Measurements from ENCODE around the gene HSPG2.

Gene HSPG2

GRCh38 chr1:21896652-21897532 lies 40.2 kb downstream of the HSPG2 start:
- H2AFZ ChIP-seq (ENCODE audit: low read length, unreplicated experiment), result no peak overlapping the region

DNA sequence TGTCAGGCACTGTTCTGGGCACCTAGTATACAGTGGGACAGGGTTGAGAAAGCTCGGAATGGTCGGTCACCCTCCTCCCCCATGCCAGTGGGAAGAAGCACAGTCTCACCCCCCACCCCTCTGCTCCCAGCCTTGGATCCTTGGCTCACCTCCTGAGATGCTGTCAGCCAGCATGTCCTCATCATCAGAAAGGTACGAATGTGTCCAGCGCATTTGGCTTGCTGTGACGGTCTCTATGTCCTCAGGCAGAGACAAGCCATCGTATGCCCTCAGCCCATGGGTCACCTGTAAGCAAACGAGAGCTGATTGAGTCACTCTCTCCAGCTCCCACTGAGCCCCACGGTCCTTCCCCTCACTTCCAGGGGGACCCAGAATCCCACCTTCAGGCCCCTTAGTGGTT lies 41.1 kb downstream of the HSPG2 start:
- peaks cover 10% of the 10 kb centered on the region; the same call in 1 of the 2 replicates for H3K36me3 ChIP-seq (ENCODE audit: insufficient read depth, low read length)
- H3K4me3 ChIP-seq (ENCODE audit: low read depth, low read length), result no peak overlapping the region
- peaks cover 28% of the 10 kb centered on the region for H3K79me2 ChIP-seq (ENCODE audit: control insufficient read depth, insufficient read depth, low read length, unreplicated experiment)
- H3K27ac ChIP-seq (ENCODE audit: low read depth, low read length), result no peak overlapping the region
- H3K27me3 ChIP-seq (ENCODE audit: insufficient read depth, low read length), result no peaks in the 10 kb centered on the region
- peaks cover 45% of the 10 kb centered on the region for H3K4me1 ChIP-seq (ENCODE audit: control insufficient read depth, insufficient read depth, low read length, unreplicated experiment)
- H2AFZ ChIP-seq (ENCODE audit: low read length, unreplicated experiment), result no peak overlapping the region

More at GRCh38 chr1:21896652-21897532, 40.2 kb downstream of the HSPG2 start:
- Histone ChIP-seq H3K36me3 (ENCODE audit: insufficient read depth, low read length) (peaks cover 10% of the 10 kb centered on the region; the same call in 1 of the 2 replicates), H3K79me2 (ENCODE audit: control insufficient read depth, insufficient read depth, low read length, unreplicated experiment) (peaks cover 36% of the 10 kb centered on the region), H3K27me3 (ENCODE audit: insufficient read depth, low read length) (no peaks in the 10 kb centered on the region), H3K4me1 (ENCODE audit: control insufficient read depth, insufficient read depth, low read length, unreplicated experiment) (peaks cover 54% of the 10 kb centered on the region), H3K27ac (ENCODE audit: low read depth, low read length) (peak overlapping the region; percentile 0; the same call in 1 of the 2 replicates), H3K4me3 (ENCODE audit: low read depth, low read length) (no peak overlapping the region)

DNA sequence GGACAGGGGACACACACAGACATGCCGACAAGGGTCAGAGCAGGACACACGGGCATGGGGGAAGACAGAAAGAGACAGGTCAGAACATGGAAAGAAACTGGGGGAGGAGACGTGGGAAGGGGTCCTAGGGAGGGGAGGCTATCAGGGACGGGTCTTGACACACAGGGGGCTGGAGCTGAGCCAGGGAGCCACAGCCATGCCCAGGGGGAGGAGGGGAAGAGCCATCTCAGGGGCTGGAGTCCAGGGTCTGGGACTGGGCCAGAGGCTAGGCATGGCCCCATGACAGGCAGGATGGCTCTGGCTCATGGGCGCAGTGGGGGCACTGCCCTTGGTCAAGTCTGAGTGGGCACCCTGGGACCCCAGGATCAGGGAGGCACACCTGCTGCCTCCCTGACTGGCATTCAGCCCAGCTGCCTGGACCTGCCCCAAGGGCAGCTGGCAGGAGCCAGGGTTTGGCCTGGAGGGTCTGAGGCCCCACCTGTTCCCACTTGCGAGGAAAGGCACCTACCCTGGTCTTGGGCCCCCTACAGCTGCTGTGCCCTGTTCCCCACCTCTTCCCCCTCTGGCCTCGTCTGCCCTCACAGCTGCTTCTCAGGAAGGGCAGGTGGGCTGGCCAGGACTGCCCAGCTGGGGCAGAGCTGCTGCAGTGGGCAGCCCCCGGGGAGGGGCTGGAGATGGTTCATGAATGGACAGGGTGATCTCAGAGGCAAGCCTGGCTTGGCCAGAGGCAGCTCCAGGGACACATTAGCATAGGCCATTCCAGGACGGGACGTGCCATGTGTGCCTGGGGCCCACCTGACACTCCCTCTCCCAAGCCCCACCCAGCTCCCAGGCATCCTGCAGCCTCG lies 42.9 kb downstream of the HSPG2 start:
- H3K27me3 ChIP-seq (ENCODE audit: insufficient read depth, low read length), result no peaks in the 10 kb centered on the region
- H3K36me3 ChIP-seq (ENCODE audit: insufficient read depth, low read length), result peaks cover 17% of the 10 kb centered on the region
- peaks cover 28% of the 10 kb centered on the region for H3K4me1 ChIP-seq (ENCODE audit: control insufficient read depth, insufficient read depth, low read length, unreplicated experiment)
- no peak overlapping the region for H2AFZ ChIP-seq (ENCODE audit: low read length, unreplicated experiment)
- H3K4me3 ChIP-seq (ENCODE audit: low read depth, low read length), result no peak overlapping the region
- no peak overlapping the region for H3K27ac ChIP-seq (ENCODE audit: low read depth, low read length)
- H3K79me2 ChIP-seq (ENCODE audit: control insufficient read depth, insufficient read depth, low read length, unreplicated experiment), result peaks cover 12% of the 10 kb centered on the region

GRCh38 chr1:21893046-21893805 lies 43.9 kb downstream of the HSPG2 start:
- peaks cover 19% of the 10 kb centered on the region for H3K36me3 ChIP-seq (ENCODE audit: insufficient read depth, low read length)
- H3K27me3 ChIP-seq (ENCODE audit: insufficient read depth, low read length), result no peaks in the 10 kb centered on the region
- H2AFZ ChIP-seq (ENCODE audit: low read length, unreplicated experiment), result no peak overlapping the region
- H3K4me3 ChIP-seq (ENCODE audit: low read depth, low read length), result no peak overlapping the region
- peaks cover 18% of the 10 kb centered on the region for H3K4me1 ChIP-seq (ENCODE audit: control insufficient read depth, insufficient read depth, low read length, unreplicated experiment)
- H3K27ac ChIP-seq (ENCODE audit: low read depth, low read length), result no peak overlapping the region
- peaks cover 6% of the 10 kb centered on the region for H3K79me2 ChIP-seq (ENCODE audit: control insufficient read depth, insufficient read depth, low read length, unreplicated experiment)

- Histone ChIP-seq H3K27ac (ENCODE audit: low read depth, low read length) (no peak overlapping the region), H3K79me2 (ENCODE audit: control insufficient read depth, insufficient read depth, low read length, unreplicated experiment) (no peaks in the 10 kb centered on the region), H3K4me1 (ENCODE audit: control insufficient read depth, insufficient read depth, low read length, unreplicated experiment) (peaks cover 5% of the 10 kb centered on the region), H3K27me3 (ENCODE audit: insufficient read depth, low read length) (no peaks in the 10 kb centered on the region), H3K36me3 (ENCODE audit: insufficient read depth, low read length) (peaks cover 15% of the 10 kb centered on the region), H3K4me3 (ENCODE audit: low read depth, low read length) (no peak overlapping the region), H2AFZ (ENCODE audit: low read length, unreplicated experiment) (no peak overlapping the region)
Observed at GRCh38 chr1:21891621-21892479, 45.3 kb downstream of the HSPG2 start.

GRCh38 chr1:21891081-21891480 lies 46.0 kb downstream of the HSPG2 start:
- peaks cover 19% of the 10 kb centered on the region for H3K36me3 ChIP-seq (ENCODE audit: insufficient read depth, low read length)
- H3K4me1 ChIP-seq (ENCODE audit: control insufficient read depth, insufficient read depth, low read length, unreplicated experiment), result no peaks in the 10 kb centered on the region
- H3K27me3 ChIP-seq (ENCODE audit: insufficient read depth, low read length), result no peaks in the 10 kb centered on the region
- no peak overlapping the region for H3K4me3 ChIP-seq (ENCODE audit: low read depth, low read length)
- no peaks in the 10 kb centered on the region for H3K79me2 ChIP-seq (ENCODE audit: control insufficient read depth, insufficient read depth, low read length, unreplicated experiment)
- no peak overlapping the region for H3K27ac ChIP-seq (ENCODE audit: low read depth, low read length)
- no peak overlapping the region for H2AFZ ChIP-seq (ENCODE audit: low read length, unreplicated experiment)

DNA sequence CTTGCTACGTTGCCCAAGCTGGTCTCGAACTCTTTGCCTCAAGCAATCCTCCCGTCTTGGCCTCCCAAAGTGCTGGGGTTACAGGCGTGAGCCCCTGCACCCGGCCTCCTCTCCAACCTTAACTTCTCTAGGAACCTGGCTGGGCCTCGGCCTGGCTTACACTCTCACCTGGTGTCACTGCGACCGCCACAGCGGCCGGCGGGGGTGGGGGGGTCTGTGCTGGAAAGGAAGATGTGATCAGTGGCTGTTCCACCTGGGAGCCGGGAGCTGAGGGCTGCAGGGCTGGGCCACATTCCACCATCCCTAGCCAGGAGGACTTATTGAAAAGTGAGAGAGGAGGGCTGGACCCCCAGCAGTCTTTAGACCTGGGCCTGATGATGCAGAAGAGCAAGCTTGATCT lies 48.6 kb downstream of the HSPG2 start:
- H3K27me3 ChIP-seq (ENCODE audit: insufficient read depth, low read length), result no peaks in the 10 kb centered on the region
- H3K27ac ChIP-seq (ENCODE audit: low read depth, low read length), result no peak overlapping the region
- peaks cover 14% of the 10 kb centered on the region for H3K36me3 ChIP-seq (ENCODE audit: insufficient read depth, low read length)
- no peak overlapping the region for H3K4me3 ChIP-seq (ENCODE audit: low read depth, low read length)
- no peaks in the 10 kb centered on the region for H3K79me2 ChIP-seq (ENCODE audit: control insufficient read depth, insufficient read depth, low read length, unreplicated experiment)
- no peaks in the 10 kb centered on the region for H3K4me1 ChIP-seq (ENCODE audit: control insufficient read depth, insufficient read depth, low read length, unreplicated experiment)
- no peak overlapping the region for H2AFZ ChIP-seq (ENCODE audit: low read length, unreplicated experiment)

GRCh38 chr1:21887796-21888195 lies 49.3 kb downstream of the HSPG2 start:
- Histone ChIP-seq H3K27ac (ENCODE audit: low read depth, low read length) (no peak overlapping the region), H3K4me1 (ENCODE audit: control insufficient read depth, insufficient read depth, low read length, unreplicated experiment) (no peaks in the 10 kb centered on the region), H3K27me3 (ENCODE audit: insufficient read depth, low read length) (no peaks in the 10 kb centered on the region), H3K36me3 (ENCODE audit: insufficient read depth, low read length) (peaks cover 14% of the 10 kb centered on the region), H3K4me3 (ENCODE audit: low read depth, low read length) (no peak overlapping the region), H2AFZ (ENCODE audit: low read length, unreplicated experiment) (no peak overlapping the region), H3K79me2 (ENCODE audit: control insufficient read depth, insufficient read depth, low read length, unreplicated experiment) (no peaks in the 10 kb centered on the region)

DNA sequence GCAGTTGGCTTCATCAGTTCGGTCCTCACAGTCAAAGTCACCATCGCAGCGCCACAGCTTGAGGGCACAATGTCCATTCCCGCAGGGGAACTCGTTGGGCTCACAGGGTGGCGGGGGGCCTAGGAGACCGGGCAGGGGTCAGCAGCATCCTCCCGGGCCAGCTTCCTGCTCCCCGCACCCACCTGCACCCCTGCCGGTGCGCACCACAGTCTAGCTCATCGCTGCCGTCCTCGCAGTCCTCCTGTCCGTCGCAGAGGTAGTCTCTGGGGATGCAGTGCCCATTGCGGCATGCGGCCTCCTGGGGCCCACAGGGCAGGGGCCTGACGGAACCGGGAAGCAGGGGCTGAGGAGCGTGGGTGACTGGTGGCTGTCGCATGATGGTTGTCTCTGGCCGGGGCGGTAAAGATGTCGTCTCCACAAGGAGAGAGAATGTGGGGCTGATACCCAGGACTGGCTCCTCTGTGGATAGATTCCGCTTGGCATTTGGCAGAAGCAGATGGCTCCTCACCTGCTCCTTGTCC lies 49.8 kb downstream of the HSPG2 start:
- peaks cover 14% of the 10 kb centered on the region for H3K36me3 ChIP-seq (ENCODE audit: insufficient read depth, low read length)
- no peaks in the 10 kb centered on the region for H3K79me2 ChIP-seq (ENCODE audit: control insufficient read depth, insufficient read depth, low read length, unreplicated experiment)
- no peaks in the 10 kb centered on the region for H3K4me1 ChIP-seq (ENCODE audit: control insufficient read depth, insufficient read depth, low read length, unreplicated experiment)

More for the DNA sequence above, 49.8 kb downstream of the HSPG2 start:
- Histone ChIP-seq H3K27ac (ENCODE audit: low read depth, low read length) (no peak overlapping the region), H3K27me3 (ENCODE audit: insufficient read depth, low read length) (no peaks in the 10 kb centered on the region), H2AFZ (ENCODE audit: low read length, unreplicated experiment) (no peak overlapping the region), H3K4me3 (ENCODE audit: low read depth, low read length) (no peak overlapping the region)

Measured in ACC112 (cell line).